Spleen (tissue), 11 donors: ENCODE measurements around the gene ARFGEF3. TPM values are rescaled to one million over a fixed set of nuclear protein-coding genes. Genes with fewer than 3 reads are reported as not detected.

Experiments used
- DNase-seq: peaks from one replicate; pipeline ENCODE4 v3.0.0-alpha.2; 2020
- H3K27ac ChIP-seq, 8 donors: fragments of 200-600 bp; sonication (generic) in 7 of 8; 1 replicate in 4 of 8; 2 replicates in 4 of 8; pipeline versions ENCODE4 v1.5.0 to v1.8.0; 2016 to 2021; ENCODE audit warnings: inconsistent platforms in 4 of 8, mild to moderate bottlenecking in 4 of 8, moderate library complexity in 1 of 8
- H3K27me3 ChIP-seq, 7 donors: fragments of 200-600 bp; sonication (generic) in 6 of 7; replicated peaks in 1 of 7; 1 replicate in 4 of 7; 2 replicates in 3 of 7; pipeline versions ENCODE4 v1.5.0 to v1.8.0; 2016 to 2021; ENCODE audit warnings: inconsistent platforms in 3 of 7, mild to moderate bottlenecking in 1 of 7
- H3K36me3 ChIP-seq, 6 donors: fragments of 200-600 bp; sonication (generic) in 5 of 6; 1 replicate in 4 of 6; 2 replicates in 2 of 6; pipeline versions ENCODE4 v1.5.0 to v1.8.0; 2016 to 2021; ENCODE audit warnings: inconsistent platforms in 2 of 6
- H3K4me1 ChIP-seq, 6 donors: fragments of 200-600 bp; sonication (generic) in 5 of 6; 1 replicate in 3 of 6; 2 replicates in 3 of 6; pipeline versions ENCODE4 v1.5.0 to v1.8.0; 2016 to 2021; ENCODE audit warnings: inconsistent platforms in 3 of 6
- H3K4me3 ChIP-seq, 8 donors: fragments of 200-600 bp; sonication (generic) in 7 of 8; 1 replicate in 4 of 8; 2 replicates in 4 of 8; pipeline versions ENCODE4 v1.5.0 to v1.8.0; 2016 to 2021; ENCODE audit warnings: inconsistent platforms in 4 of 8, mild to moderate bottlenecking in 4 of 8, moderate library complexity in 2 of 8
- H3K9me3 ChIP-seq, 8 donors: fragments of 200-600 bp; sonication (generic) in 7 of 8; 1 replicate in 4 of 8; 2 replicates in 4 of 8; pipeline versions ENCODE4 v1.5.0 to v1.8.0; 2016 to 2021; ENCODE audit warnings: inconsistent platforms in 4 of 8
- POLR2A ChIP-seq, 3 donors: fragments of 450-650 bp; IDR thresholded peaks; one replicate each; pipeline ENCODE4 v1.5.1; 2017; ENCODE audit warnings: antibody characterized with exemption in 3 of 3, mild to moderate bottlenecking in 1 of 3
- POLR2AphosphoS5 ChIP-seq, 3 donors: sonication (generic); formaldehyde crosslinking; IDR thresholded peaks; one replicate each; pipeline ENCODE4 v1.5.1; 2017; ENCODE audit warnings: antibody characterized with exemption in 3 of 3
- WGBS, 5 donors: extraction: QIAGEN DNeasy Blood & Tissue Kit in 3 of 5; methylation state at CpG; one replicate each; pipeline versions ENCODE4 v1.1.5 to v1.1.7; 2013 to 2018; 5-methylcytosine and 5-hydroxymethylcytosine counted together
- intact Hi-C: fragments of 100-400 bp; cut with DNase I; formaldehyde crosslinking; loops from one replicate; pipeline ENCODE4 v1.15.0; 2023; ENCODE audit warnings: low total_unique reads
- polyA plus RNA-seq, 3 donors: library from polyadenylated mRNA; stranded (reverse); fragments of 200-250 nt; gene quantifications; one replicate each; pipeline ENCODE4 v1.2.1, GENCODE V29; 2013
- total RNA-seq, 7 donors: library from RNA; depleted of rRNA in 3 of 7; stranded (reverse); fragments of >200 nt in 3 of 7; fragmentation: NEBNext Ultra II Directional in 4 of 7; extraction: Animal tissue kit (Norgen Biotek cat#: 25700) in 4 of 7; gene quantifications; one replicate each; pipeline versions ENCODE4 v1.1.0 to v1.2.1, GENCODE V29; 2016 to 2021
- TF ChIP-seq, protein P1 (sequence below), 11 experiments: fragments of 200-600 bp in 7 of 11; fragments of 450-650 bp in 4 of 11; sonication (generic) in 4 of 11; IDR thresholded peaks in 8 of 11; conservative IDR thresholded peaks in 3 of 11; 1 replicate in 7 of 11; 2 replicates in 4 of 11; pipeline versions ENCODE4 v1.4.0 to v1.8.0; 2016 to 2021; ENCODE audit warnings: antibody characterized with exemption in 11 of 11, inconsistent platforms in 4 of 11, mild to moderate bottlenecking in 1 of 11
- donor health status: healthy with polysubstance abuse.
- donor health status: DM: no; HTN: no; CAD: no; lungs with moderate emphysema.
- donor health status: DM: no; HTN: no; CAD: no.
- donor health status: Bipolar disorder and iron deficiency.
- donor health status: healthy.
- donor health status: DM: no; HTN: no; CAD: no.
- donor health status: DM: yes; HTN: yes; CAD: no.

The ARFGEF3 gene
- total and polyA plus RNA-seq, 10 donors = 0.09 to 3.1 (median 1.7) TPM

- Histone ChIP-seq H3K9me3 (no peaks in the 10 kb centered on the region), H3K4me1 (no peaks in the 10 kb centered on the region), H3K4me3 (no peak overlapping the region), H3K27me3 (peaks cover 0 to 6% (median 0%) of the 10 kb centered on the region in 7 donors), H3K27ac (no peak overlapping the region), H3K36me3 (peaks cover 0 to 11% (median 0%) of the 10 kb centered on the region in 6 donors)
- intact Hi-C loops = no loop called here
- DNase-seq = no peak
- 68 to 90% (median 83%) methylated on average over 1 of the region's 1 CpG for WGBS, 5 donors
- TF ChIP-seq POLR2AphosphoS5 (IDR thresholded peaks at IDR 0.05) (no peak), POLR2A (IDR thresholded peaks at IDR 0.05) (no peak)
- TF ChIP-seq, protein P1, sequence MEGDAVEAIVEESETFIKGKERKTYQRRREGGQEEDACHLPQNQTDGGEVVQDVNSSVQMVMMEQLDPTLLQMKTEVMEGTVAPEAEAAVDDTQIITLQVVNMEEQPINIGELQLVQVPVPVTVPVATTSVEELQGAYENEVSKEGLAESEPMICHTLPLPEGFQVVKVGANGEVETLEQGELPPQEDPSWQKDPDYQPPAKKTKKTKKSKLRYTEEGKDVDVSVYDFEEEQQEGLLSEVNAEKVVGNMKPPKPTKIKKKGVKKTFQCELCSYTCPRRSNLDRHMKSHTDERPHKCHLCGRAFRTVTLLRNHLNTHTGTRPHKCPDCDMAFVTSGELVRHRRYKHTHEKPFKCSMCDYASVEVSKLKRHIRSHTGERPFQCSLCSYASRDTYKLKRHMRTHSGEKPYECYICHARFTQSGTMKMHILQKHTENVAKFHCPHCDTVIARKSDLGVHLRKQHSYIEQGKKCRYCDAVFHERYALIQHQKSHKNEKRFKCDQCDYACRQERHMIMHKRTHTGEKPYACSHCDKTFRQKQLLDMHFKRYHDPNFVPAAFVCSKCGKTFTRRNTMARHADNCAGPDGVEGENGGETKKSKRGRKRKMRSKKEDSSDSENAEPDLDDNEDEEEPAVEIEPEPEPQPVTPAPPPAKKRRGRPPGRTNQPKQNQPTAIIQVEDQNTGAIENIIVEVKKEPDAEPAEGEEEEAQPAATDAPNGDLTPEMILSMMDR (IDR thresholded peaks at IDR 0.05 in 8 of 11, conservative IDR thresholded peaks at IDR 0.05 in 3 of 11) = no peak
Measured at GRCh38 chr6:138339024-138339423, 177.3 kb downstream of the ARFGEF3 start.

- DNase-seq = no peak
- WGBS, 5 donors = 65 to 76% (median 67%) methylated on average over 1 of the region's 1 CpG
Measured at GRCh38 chr6:138341176-138341575, 179.4 kb downstream of the ARFGEF3 start.

DNA sequence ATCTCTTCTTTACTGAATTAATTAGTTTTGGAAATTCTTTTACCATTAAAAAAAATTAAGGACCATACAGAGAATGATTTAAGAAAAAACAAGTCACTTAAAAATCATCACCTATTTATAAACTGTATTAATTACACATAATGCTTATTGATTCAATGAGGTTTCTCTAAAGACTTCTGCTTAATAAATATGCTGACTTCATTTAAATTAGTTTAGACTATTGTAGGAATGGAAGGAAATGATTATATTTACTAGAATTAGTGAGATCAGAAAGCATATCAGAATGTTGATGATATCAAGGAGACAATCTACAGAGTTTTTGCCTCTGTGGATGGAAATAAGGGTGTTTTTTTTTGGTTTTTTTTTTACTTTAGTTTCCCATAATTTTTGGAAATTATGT lies 181.4 kb downstream of the ARFGEF3 start:
- intact Hi-C loops = no loop called here
- DNase-seq = no peak
- Histone ChIP-seq H3K36me3 (no peaks in the 10 kb centered on the region), H3K27ac (no peak overlapping the region), H3K4me3 (no peak overlapping the region), H3K4me1 (no peaks in the 10 kb centered on the region), H3K27me3 (peaks cover 0 to 6% (median 0%) of the 10 kb centered on the region in 7 donors), H3K9me3 (no peaks in the 10 kb centered on the region)
- TF ChIP-seq, protein P1 (IDR thresholded peaks at IDR 0.05 in 8 of 11, conservative IDR thresholded peaks at IDR 0.05 in 3 of 11) = no peak
- TF ChIP-seq POLR2A (IDR thresholded peaks at IDR 0.05) (no peak), POLR2AphosphoS5 (IDR thresholded peaks at IDR 0.05) (no peak)

More at GRCh38 chr6:138341176-138341575, 179.4 kb downstream of the ARFGEF3 start:
- intact Hi-C loops = no loop called here
- no peaks in the 10 kb centered on the region for H3K4me1 ChIP-seq
- no peaks in the 10 kb centered on the region for H3K9me3 ChIP-seq
- H3K27ac ChIP-seq = no peak overlapping the region
- H3K27me3 ChIP-seq = peaks cover 0 to 6% (median 0%) of the 10 kb centered on the region in 7 donors
- no peak for TF ChIP-seq POLR2AphosphoS5 (IDR thresholded peaks at IDR 0.05)
- no peak overlapping the region for H3K4me3 ChIP-seq
- H3K36me3 ChIP-seq = peaks cover 0 to 10% (median 0%) of the 10 kb centered on the region in 6 donors

DNA sequence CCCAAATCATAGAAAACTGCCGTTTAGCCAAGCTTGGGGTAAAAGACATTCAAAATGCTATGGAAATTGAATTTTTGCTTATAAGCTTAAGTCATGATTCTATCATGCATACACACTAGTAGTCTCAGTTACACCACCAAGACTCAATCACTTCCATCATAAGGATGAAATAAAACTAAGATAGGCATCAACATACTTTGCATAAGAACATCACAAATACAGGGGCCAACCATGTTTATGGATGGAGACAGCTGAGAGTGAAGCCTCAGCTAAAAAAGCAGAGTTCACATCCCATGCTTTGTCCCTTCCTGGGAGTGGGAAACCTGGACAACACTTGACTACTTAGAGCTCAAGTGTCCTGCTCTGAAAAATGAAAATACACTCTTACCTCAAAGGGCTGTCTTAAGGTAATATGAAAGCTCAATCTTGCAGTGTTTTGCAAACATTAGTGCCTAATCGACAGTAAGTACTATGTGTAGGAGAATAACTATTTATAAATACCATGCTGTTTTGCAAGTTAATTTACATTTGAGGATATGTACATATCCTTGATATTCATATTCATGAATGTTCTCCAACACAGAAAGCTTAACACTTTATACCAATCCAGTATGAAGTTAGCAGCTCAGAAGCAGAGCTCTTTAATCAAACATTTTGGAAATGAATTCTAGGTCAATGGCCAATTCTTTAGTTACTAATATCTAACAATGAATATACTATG lies 184.0 kb downstream of the ARFGEF3 start:
- Histone ChIP-seq H3K27me3 (peaks cover 0 to 5% (median 0%) of the 10 kb centered on the region in 7 donors), H3K4me1 (no peaks in the 10 kb centered on the region), H3K36me3 (no peaks in the 10 kb centered on the region), H3K27ac (no peak overlapping the region), H3K9me3 (no peaks in the 10 kb centered on the region), H3K4me3 (no peak overlapping the region)
- no peak for DNase-seq
- intact Hi-C loops = no loop called here
- no peak for TF ChIP-seq POLR2A (IDR thresholded peaks at IDR 0.05)
- TF ChIP-seq, protein P1 (IDR thresholded peaks at IDR 0.05 in 8 of 11, conservative IDR thresholded peaks at IDR 0.05 in 3 of 11) = no peak
- TF ChIP-seq POLR2AphosphoS5 (IDR thresholded peaks at IDR 0.05) = no peak
- WGBS, 5 donors = 72 to 88% (median 76%) methylated on average over 2 of the region's 2 CpGs
